GM18519 (cell line): ENCODE data around the gene RAET1E.
"Not testable (repeated sequence)": the region's sequence is repeated elsewhere in the genome, so short reads cannot be mapped to it uniquely, and the experiment has no call there.

ENCODE experiments used
- ATAC-seq: cut with Tn5 transposase; IDR thresholded peaks from one replicate; pipeline ENCODE4 v1.9.1; 2021; ENCODE audit warnings: mild to moderate bottlenecking, moderate library complexity; ENCODE audit not compliant: unreplicated experiment, low FRiP score

RAET1E gene, protein sequence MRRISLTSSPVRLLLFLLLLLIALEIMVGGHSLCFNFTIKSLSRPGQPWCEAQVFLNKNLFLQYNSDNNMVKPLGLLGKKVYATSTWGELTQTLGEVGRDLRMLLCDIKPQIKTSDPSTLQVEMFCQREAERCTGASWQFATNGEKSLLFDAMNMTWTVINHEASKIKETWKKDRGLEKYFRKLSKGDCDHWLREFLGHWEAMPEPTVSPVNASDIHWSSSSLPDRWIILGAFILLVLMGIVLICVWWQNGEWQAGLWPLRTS

DNA sequence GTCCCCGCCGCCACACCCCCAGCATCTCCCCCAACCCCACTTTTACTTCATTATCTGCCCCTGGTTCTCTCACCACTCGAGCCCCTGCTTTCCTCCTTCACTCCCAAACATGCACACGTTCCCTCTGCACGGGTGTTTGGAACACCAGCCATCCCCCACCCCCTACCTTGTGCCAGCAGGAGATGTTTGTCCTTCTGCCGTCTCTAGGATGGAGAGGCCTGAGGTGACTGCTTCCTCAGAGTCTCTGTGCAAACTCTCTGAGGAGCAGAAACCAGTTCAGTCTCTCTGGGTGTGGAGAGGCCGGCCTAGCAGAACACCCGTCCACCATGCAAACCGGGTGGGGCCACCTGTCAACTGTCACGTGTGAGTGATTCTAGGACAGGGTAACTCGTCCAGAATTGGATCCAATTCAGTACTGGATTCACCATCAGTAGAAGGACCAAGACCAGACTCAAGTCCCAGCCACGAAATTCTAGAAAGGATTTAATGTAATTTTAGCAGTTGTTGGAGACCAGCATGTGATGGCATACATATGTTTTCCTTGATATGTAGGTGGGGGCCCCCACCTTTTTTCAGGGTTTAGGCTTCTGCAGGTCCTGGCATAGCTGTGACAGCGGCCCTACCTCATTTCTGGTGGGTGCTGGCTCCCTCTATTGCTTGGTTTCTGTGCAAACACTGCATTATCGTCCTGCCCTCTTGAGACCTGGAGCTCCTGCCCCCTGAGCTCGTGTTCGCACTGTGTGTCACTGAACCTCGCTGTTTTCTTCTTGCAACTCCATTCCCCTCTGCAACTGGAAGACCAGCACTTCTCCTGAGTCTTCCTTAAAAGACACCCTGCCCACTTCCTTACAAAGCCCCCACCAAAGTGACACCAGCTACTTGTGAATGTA lies at the start of gene RAET1E:
TSS of gene RAET1E (minus strand) at position 259 of the 890 bp plus-strand sequence. CDS start 7,212 bp downstream, outside the sequence.
- ATAC-seq = no peak

DNA sequence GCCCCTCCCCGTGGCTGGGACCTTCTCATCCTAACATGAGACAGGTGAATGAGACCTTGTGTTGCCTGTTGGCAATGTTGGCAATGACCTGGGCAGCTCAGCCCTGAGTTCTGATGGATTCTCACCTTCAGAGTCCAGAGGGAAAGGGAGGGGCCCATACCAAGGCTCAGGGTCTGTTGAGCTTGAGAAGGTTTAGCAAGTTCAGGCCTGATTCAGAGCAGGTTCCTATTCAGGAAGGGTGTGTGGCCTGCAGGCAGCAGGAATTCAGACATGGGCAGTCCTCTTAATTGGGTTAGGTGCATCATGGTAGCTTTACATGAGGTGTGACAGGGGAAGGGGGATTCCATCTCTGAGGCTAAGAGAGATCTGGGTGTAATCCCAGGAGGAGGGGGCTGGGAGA lies 49.6 kb upstream of the RAET1E start:
- not testable (repeated sequence) for ATAC-seq

DNA sequence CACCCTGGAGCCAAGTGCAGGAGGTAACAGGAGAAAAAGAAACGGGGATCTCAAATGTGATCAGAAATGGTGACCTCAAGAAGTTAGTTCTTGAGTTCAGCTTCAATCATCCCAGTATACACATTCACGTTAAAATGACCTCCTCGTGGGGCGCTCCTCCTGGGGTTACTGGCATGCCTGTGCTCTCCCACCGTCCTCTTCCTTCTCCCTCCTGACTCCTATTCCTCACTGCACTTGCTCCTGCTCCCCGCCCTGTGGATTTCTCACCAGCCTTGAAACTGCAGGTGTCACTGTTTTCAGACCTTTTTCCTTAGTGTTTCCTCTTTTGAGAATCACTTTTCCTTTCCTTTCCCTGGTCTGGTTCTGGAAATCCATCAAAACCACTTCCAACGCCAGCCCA lies 48.7 kb upstream of the RAET1E start:
- not testable (repeated sequence) for ATAC-seq

DNA sequence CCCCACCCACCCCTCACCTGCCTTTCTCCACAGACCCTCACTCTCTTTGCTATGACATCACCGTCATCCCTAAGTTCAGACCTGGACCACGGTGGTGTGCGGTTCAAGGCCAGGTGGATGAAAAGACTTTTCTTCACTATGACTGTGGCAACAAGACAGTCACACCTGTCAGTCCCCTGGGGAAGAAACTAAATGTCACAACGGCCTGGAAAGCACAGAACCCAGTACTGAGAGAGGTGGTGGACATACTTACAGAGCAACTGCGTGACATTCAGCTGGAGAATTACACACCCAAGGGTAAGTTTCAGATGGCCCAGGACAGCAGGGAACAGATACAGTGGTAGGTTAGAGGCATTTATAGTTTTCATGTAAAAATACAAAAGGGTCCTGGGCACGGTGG lies 47.4 kb upstream of the RAET1E start:
- not testable (repeated sequence) for ATAC-seq

DNA sequence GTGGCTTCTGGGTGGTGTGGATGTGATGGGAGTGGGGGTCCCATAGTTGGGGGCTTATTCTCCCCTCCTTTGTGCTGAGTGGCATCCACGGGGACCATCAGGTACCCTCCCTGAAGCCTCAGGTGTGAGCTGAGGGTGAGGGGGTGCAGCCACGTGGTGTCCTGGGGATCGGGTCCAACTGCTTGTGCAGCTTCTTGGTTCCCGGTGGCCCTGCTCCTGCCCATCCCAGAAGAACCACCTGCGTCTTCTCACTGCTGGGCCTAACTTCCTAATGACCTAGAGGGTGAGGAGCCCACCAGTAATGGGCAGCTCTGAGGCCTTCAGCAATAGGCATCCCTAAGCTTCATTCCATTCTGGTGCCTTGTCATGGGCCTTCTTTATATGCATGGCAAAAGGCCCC lies 45.4 kb upstream of the RAET1E start:
- ATAC-seq = not testable (repeated sequence)

DNA sequence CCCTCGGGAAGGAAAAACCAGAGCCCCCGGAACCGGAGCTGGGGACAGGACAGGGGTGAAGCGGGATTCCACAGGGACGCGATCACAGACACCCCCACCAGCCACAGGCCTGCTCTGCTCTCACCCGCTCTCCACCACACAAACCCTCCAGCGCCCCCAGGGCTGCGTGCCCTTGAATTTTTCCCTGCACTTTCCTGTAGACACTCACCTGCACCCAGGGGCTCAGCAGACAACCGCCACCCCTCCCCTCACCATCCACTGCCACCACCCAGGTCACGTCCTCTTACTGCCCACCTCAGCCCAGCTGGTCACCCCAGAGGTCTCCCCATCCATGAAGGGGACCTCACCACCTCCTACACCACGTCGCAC lies 44.5 kb upstream of the RAET1E start:
- ATAC-seq = no peak

DNA sequence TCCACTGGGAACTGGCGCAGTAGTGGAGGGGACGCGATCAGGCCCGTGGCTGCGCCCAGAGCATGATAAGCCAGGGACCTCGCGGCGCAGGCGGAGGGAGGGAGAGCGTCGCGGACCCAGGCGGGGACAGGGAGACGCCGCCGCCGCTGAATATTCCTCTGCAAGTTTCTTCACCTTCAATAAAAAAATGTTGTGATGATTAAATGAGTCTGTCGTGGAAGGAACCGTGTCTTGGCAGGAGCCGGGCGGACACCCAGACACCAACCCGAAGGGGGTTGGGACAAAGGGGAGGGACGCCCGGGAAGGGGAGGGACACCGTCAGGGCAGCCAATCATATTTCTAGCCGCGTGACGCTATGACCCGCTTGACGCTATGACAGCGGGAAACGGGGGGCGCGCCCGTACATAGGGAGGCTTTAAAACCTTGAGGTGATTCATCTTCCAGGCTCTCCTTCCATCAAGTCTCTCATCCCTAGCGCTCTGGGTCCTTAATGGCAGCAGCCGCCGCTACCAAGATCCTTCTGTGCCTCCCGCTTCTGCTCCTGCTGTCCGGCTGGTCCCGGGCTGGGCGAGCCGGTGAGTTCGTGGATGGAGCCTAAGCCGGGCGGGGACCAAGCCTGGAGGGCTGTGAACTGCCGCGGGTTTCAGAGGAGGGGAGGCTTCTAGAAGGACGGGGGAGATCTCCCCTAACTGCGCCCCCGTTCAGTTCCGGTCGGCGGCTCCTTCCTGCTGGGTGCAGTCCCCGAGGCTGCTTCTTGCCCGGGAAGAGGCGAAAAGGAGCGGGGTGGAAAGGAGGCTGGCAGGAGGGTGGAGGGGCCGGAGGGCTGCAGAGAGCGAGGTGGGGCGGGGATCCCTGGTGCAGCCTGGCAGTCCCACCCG lies 43.9 kb upstream of the RAET1E start, which contains the start of gene ULBP2:
TSS of gene ULBP2 (plus strand) at position 432 of the 878 bp plus-strand sequence. CDS start at position 491, 59 bp downstream.
- peak; percentile 45 for ATAC-seq

DNA sequence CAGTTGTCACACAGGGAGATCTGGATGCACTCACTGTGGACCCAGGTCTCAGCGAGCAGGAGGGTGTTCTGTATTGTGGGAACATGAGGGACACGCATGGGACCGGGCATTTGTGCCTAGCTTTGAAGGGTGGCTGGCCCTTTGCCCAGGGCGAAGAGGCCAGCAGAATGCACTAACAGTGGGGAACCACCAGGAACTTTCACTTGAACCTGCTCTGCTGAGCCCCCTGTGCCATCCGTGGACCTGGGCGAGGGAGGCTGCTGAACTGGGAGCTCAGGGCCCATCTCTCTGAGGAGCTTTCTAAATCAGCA lies 42.7 kb upstream of the RAET1E start:
- no peak for ATAC-seq

DNA sequence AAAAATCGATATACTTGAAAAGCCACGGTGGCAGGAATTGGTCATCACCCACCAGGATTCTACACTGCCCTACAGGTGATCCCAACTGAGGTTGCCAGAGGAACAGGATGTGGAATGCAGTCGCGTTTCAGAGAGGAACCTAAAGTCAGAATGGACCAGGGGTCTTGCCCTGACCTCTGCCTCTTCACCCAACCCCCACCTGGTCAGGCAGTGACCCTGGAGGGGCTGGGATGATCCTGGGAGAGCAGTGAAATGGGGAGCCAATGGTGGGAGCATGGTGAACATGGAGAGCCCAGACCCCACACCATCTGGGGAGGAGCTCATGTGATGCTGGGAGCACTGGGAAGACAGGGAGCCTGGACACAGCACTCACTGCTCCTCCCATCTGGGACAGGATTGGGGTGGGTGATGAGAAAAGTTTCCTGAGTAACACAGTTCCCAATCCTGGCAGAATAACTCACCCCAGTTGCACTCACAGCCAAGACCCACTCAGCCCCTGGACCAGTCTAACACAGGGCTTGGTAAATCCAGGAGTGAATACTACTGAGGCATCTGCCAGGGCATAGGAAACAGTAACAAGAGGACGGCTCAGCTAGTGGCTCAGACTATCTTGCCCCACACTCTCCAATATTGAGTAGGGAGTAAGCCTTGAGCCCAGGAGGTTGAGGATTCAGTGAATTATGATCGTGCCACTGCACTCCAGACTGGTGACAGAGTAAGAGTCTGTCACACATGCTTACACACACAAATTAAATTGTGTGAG lies 42.2 kb upstream of the RAET1E start:
- ATAC-seq = no peak

DNA sequence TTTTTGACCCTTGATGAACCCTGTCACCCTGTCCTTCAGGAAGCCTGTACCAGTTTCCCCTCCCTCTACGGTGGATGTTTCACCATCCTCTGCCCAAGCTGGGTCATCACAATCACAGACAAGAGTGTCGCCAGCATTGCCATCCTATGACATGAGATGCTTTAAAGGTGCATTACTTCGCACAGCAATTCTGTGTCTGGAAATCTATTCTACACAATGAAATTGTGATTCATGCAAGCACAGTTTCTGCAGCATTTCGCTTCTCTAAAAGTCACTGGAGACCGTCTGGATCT lies 41.4 kb upstream of the RAET1E start:
- no peak for ATAC-seq

DNA sequence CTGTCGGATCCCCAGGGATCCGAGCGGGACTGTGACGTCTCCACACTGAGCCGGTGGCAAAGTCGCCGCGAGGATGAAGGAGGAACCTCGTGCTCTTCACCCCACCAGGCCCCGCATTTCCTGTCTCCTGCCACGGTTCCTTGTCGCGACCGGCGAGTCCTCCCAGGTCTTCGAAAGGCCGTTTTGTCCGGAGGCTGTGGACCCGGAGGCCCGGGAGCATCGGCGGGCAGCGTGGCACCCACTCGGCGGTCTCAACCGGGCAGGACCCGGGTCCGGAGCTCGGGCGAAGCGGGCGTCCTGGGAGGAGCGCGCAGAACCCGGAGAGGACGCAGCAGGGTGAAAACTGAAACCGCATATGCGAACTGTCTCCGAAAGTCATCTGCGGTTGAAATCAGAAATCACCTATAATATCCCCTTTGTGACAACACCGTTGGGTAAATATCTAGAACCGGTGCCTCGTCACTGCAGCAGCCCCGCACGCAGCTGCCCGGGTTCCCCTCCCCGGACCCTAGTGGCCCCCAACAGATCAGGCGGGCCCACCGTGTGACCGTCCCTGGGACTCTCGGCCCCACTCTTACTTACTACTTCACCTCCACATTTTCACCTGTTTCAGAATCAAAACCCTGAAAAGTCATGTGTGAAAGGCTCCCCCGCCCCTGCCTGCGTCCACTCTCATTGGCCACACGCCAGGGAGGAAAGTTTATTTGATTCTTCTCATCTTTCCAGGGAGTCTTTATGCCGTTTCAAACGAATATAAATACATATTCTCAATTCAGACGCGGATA lies 40.9 kb upstream of the RAET1E start:
- ATAC-seq = peak; percentile 50

DNA sequence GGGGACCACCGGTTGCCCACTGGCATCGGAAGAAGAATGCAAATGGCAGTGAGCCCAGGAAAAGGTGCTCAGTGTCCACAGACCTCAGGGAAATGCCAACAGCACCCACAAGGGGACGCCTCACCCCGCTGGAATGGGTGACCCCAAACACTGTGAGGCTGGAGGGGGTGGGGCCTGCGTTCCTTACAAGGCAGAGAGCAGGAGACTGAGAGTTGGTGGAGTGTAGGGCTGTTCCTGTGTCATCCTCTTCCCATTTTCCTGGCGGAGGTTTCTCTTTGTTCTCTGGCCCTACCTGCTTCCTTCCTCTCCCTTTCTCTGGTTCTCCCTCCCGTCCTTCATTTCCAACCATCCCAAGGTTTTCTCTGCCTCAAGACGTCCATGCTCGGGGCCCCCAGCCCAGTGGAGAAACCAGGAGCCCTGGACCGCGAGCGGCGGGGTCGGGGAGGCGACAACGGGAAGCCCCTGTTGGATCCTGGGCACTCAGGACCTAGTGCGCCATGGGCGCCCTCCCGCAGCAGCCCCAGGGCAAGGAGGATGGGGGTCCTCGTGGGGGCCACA lies 40.2 kb upstream of the RAET1E start:
- ATAC-seq = not testable (repeated sequence)

DNA sequence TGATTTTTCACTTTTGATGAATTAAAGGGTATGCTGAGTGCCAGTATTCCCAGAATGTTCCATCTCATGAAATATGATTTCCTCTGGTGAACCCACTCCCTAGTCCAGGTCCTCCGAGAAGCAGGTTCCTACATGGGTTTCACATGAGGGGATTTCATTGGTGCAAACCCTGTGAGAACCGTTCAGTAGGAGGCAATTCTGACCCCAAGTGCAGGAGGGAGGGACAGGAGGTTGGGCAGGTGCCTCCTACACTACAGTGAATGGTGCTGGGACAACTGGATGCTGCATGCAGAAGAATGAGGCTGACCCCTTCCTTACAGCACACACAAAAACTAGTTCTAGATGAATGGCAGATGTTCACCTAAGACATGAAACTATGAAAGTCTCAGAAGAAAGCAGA lies 38.8 kb upstream of the RAET1E start:
- no peak for ATAC-seq

DNA sequence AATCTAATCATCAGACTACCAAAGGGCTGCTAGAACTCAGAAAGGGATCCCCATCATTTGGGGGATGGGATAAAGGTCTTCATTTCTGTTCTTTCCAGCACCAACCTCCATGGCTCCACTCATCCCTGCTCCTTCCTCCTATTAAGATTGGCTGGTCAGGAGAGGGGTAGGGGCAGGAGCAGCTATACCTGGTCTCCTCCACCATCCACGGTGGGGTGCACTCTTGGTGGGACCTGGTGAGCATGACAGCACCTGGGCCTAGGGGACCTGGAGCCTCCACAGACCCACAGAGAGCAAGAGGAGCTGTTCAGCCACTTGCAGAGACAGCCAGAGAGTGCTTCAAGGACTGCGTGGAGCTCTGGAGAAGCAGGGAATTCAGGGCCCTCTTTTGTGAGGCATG lies 37.8 kb upstream of the RAET1E start:
- no peak for ATAC-seq

DNA sequence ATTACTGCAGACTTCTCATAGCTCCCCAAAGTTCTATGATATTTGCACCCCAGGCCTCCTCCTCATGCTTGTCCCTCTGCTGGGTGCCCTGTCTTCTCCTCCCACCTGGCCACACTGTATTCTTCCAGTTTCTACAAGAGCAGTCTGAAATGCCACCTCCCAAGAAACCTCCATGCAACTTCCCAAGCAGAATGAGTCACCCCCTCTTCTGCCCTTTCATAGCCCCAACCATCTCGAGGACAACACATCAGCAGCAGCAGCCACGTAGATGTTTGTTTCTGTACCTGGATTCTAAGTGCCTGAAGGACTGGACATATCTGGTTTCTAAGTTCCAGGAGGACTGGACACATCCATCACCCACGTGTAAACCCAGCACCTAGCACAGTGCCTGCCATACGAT lies 37.3 kb upstream of the RAET1E start:
- ATAC-seq = no peak

DNA sequence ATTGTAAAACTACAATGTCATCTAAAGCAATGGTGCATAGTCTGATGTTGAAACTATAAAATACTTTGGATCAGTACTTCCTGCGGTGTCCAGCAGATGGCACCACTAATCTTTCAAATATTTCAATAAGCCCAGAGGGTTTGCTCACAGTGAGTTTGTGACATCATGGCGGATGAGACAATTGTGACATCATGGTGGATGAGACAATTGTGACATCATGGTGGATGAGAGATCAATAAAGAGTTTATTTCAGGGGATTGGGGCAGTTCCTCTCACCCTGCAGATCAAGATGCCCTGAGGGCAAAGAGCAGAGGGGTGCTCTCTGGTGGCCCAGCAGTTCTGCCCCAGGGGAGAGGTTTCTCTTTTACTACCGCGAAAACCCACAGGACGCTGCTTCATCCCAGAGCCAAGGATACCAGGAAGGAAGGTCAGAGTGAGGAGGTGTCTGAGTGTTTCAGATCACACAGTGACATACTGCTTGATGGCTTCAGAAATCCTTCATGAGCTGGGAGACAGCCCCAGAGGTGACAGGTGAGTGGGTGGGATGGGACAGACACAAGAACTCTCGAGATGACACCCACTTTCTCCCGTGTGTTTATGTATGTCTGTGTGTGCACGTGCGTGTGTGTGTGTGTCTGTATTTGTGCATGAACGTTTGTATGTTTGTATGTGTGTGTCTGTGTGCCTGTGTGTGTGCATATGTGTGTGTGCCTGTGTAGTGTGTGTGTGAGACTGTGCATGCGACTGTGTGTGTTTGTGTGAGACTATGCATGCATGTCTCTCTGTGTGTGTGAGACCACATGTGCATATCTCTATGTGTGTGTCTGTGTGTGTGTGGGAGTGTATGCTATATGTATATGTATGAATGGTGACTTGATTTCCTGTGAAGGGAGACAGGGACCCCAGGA lies 36.6 kb upstream of the RAET1E start:
- ATAC-seq = no peak

DNA sequence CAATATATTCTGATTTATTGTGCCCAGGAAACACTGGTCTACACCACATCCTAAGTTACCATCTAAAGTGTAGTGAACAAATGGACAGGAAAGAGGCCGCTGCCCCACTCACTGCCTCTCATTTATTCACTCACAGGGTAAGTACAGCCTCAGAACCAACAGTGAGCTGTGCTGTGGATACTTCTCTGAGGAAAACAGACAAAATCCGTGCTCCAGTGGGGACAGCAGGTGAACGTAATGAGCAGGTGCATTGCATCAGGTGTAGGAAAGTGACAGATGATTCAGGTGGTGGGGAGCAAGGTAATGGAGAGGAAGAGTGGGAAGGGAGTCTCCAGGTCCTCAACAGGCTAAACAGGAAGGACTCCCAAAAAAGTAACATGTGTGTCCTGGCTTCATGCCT lies 35.5 kb upstream of the RAET1E start:
- ATAC-seq = no peak

DNA sequence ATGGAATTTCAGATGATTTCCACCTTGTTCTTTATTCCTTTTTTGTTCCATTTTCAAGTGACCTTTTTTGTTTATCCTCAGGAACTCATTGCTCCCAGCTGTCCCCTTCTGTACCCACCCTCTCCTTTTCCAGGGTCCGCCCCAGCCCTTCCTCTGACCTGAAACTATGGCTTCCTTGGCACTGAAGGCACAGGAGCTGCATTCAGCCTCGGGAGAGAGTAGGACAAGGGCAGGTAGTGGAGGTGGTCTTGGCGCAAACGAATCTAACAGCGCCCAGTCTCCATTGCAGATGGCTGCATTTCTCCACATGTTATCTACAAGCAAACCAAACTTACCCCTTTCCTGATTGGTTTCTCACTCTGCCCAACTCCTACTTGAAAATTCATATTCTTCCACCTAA lies 35.1 kb upstream of the RAET1E start:
- no peak for ATAC-seq
